Activated CD4-positive, alpha-beta T cell treated with anti-CD3 and anti-CD28 coated beads for 36 hours (primary cell): ENCODE data around the gene TMEM132D. TPM values are rescaled to one million over a fixed set of nuclear protein-coding genes. Genes with fewer than 3 reads are reported as not detected.

ENCODE experiments used
- ATAC-seq: fragments of 200-7000 bp; cut with Tn5 transposase; one replicate; pipeline ENCODE4 v1.10.0; 2021; ENCODE audit warnings: mild to moderate bottlenecking, moderate library complexity
- CTCF ChIA-PET: fragments of 350-600 bp; sonication (Branson Sonifier 250); formaldehyde crosslinking; loops from one replicate; lab custom pipeline; 2021; ENCODE audit warnings: antibody characterized with exemption; lab: Charles Lee
- POLR2A ChIA-PET: fragments of 350-600 bp; sonication (Branson Sonifier 250); formaldehyde crosslinking; loops from one replicate; lab custom pipeline; 2021; ENCODE audit warnings: antibody characterized with exemption, inconsistent platforms; lab: Charles Lee
- DNase-seq: peaks from one replicate; pipeline ENCODE4 v3.0.0-alpha.2; 2020
- H3K27ac Mint-ChIP-seq: one replicate; pipeline ENCODE4 v1.8.0; 2021; ENCODE audit warnings: mixed read lengths
- H3K27me3 Mint-ChIP-seq: one replicate; pipeline ENCODE4 v1.8.0; 2021; ENCODE audit warnings: mixed read lengths
- H3K36me3 Mint-ChIP-seq: one replicate; pipeline ENCODE4 v1.8.0; 2021; ENCODE audit warnings: low read depth, mixed read lengths
- H3K4me1 Mint-ChIP-seq: one replicate; pipeline ENCODE4 v1.8.0; 2021; ENCODE audit warnings: mixed read lengths
- H3K4me3 Mint-ChIP-seq: one replicate; pipeline ENCODE4 v1.8.0; 2021; ENCODE audit warnings: mild to moderate bottlenecking, moderate library complexity, mixed read lengths
- H3K9me3 Mint-ChIP-seq: one replicate; pipeline ENCODE4 v1.8.0; 2021; ENCODE audit warnings: low read depth, mixed read lengths
- intact Hi-C, 2 experiments: fragments of 100-400 bp; cut with DNase I in 1 of 2; cut with micrococcal nuclease in 1 of 2; formaldehyde crosslinking; loops; one replicate each; pipeline versions ENCODE4 v1.14.2 to v1.15.1; 2022 to 2024; cut with DNase I, micrococcal nuclease
- total RNA-seq, 2 experiments: library from RNA; stranded (reverse); gene quantifications; one replicate each; pipeline ENCODE4 v1.2.3, GENCODE V29; 2021

Gene TMEM132D
- total RNA-seq, 2 experiments from 2014 or later, result not detected

- intact Hi-C loops, result no loop called here
- ChIA-PET CTCF (interaction anchor here (0.6 kb wide), 1 partner anchor 46 kb away, joined by 3 read pairs; no protein-coding TSS in a partner anchor), POLR2A (interaction anchor here (0.7 kb wide), 1 partner anchor 21 kb away, joined by 3 read pairs; no protein-coding TSS in a partner anchor)
- DNase-seq (no peak), ATAC-seq (no peak)
- H3K4me3 Mint-ChIP-seq, result no peak overlapping the region
- H3K36me3 Mint-ChIP-seq, result no peaks in the 10 kb centered on the region
- no peak overlapping the region for H3K27ac Mint-ChIP-seq
- H3K4me1 Mint-ChIP-seq, result no peaks in the 10 kb centered on the region
- H3K27me3 Mint-ChIP-seq, result no peaks in the 10 kb centered on the region
- peaks cover 4% of the 10 kb centered on the region for H3K9me3 Mint-ChIP-seq
Measured at GRCh38 chr12:129819391-129819790, 84.4 kb downstream of the TMEM132D start.

DNA sequence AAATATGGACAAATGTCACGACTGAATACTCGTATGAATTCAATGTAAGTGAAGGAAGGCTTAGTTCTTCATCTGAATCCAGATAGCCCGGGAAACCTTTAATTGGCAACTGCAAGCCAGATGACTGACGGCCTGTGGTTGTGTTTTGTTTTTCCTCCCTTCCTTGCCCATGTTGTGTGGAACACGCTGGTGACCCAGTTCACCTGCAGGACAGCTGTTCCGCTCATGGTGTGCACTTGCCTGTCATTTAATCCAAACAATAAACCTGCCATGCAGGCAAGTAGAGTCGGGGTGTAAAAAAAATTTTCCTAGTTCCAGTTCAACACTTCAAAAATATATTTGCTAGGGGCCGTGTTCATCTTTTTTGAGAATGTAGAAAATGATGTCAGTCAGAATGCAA lies 88.0 kb downstream of the TMEM132D start:
- CTCF ChIA-PET, result interaction anchor here (0.6 kb wide), 1 partner anchor 404 kb away, joined by 3 read pairs; no protein-coding TSS in a partner anchor
- Mint-ChIP-seq H3K27me3 (no peaks in the 10 kb centered on the region), H3K4me3 (no peak overlapping the region), H3K4me1 (no peaks in the 10 kb centered on the region), H3K36me3 (no peaks in the 10 kb centered on the region), H3K27ac (no peak overlapping the region), H3K9me3 (peaks cover 4% of the 10 kb centered on the region)
- POLR2A ChIA-PET, result no interaction called here
- ATAC-seq (no peak), DNase-seq (no peak)
- intact Hi-C loops, result no loop called here

DNA sequence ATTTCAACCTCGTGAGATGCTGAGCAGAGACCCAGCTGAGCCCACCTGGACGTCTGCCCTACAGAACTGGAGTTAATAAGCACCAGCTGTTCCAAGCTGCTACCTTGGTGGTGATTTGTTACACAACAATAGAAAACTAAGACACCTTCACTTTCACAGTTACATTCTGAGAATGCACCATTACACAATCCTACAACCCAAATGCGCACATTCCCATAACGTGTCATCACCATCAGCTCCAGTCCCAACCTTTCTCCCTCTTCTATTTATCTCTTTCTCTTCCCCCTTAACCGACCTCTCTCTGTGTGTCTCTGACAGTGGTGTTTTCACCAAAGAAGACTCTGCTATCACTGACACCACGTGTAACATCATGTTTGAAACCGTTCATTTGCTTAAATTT lies 91.9 kb downstream of the TMEM132D start:
- intact Hi-C loops, result no loop called here
- Mint-ChIP-seq H3K4me1 (no peaks in the 10 kb centered on the region), H3K9me3 (peaks cover 2% of the 10 kb centered on the region), H3K36me3 (no peaks in the 10 kb centered on the region), H3K4me3 (no peak overlapping the region), H3K27ac (no peak overlapping the region), H3K27me3 (no peaks in the 10 kb centered on the region)
- DNase-seq (no peak), ATAC-seq (no peak)
- ChIA-PET CTCF (no interaction called here), POLR2A (no interaction called here)

GRCh38 chr12:129807136-129807535 lies 96.7 kb downstream of the TMEM132D start:
- no peaks in the 10 kb centered on the region for H3K9me3 Mint-ChIP-seq
- H3K4me1 Mint-ChIP-seq, result no peaks in the 10 kb centered on the region
- POLR2A ChIA-PET, result no interaction called here
- intact Hi-C loops, result no loop called here
- H3K27me3 Mint-ChIP-seq, result no peaks in the 10 kb centered on the region
- DNase-seq, result no peak
- no peak for ATAC-seq
- H3K4me3 Mint-ChIP-seq, result no peak overlapping the region
- H3K36me3 Mint-ChIP-seq, result no peaks in the 10 kb centered on the region
- no peak overlapping the region for H3K27ac Mint-ChIP-seq
- CTCF ChIA-PET, result no interaction called here

- intact Hi-C loops, result no loop called here
- CTCF ChIA-PET, result no interaction called here
- Mint-ChIP-seq H3K27me3 (no peaks in the 10 kb centered on the region), H3K36me3 (no peaks in the 10 kb centered on the region), H3K27ac (no peak overlapping the region), H3K4me1 (no peaks in the 10 kb centered on the region), H3K4me3 (no peak overlapping the region), H3K9me3 (peaks cover 5% of the 10 kb centered on the region)
- DNase-seq (no peak), ATAC-seq (no peak)
- POLR2A ChIA-PET, result no interaction called here
Measured at GRCh38 chr12:129791396-129791795, 112.4 kb downstream of the TMEM132D start.

DNA sequence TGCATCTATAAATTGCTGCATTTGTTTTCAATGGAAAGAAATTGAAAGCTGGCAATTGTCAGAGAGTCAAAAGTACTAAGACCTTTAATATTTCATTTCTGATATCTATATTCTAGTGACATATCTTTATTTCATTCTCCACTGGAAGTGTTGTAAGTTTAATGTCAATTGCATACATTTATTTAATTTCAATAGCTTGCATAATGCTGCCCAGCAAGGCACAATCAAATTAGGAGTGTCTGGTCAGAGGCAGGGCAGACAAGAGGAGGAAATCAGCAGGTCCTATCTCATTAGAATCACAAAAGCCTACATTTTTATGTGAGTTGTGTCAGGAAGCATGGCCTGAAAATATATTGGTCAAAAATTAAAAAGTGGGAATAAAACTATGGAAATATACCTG lies 112.9 kb downstream of the TMEM132D start:
- intact Hi-C loops, result no loop called here
- DNase-seq (no peak), ATAC-seq (no peak)
- ChIA-PET CTCF (no interaction called here), POLR2A (interaction anchor here (0.6 kb wide), 1 partner anchor 9 kb away, joined by 4 read pairs; no protein-coding TSS in a partner anchor)
- no peaks in the 10 kb centered on the region for H3K27me3 Mint-ChIP-seq
- no peaks in the 10 kb centered on the region for H3K36me3 Mint-ChIP-seq
- H3K4me1 Mint-ChIP-seq, result no peaks in the 10 kb centered on the region
- H3K9me3 Mint-ChIP-seq, result peaks cover 5% of the 10 kb centered on the region
- no peak overlapping the region for H3K27ac Mint-ChIP-seq
- no peak overlapping the region for H3K4me3 Mint-ChIP-seq

DNA sequence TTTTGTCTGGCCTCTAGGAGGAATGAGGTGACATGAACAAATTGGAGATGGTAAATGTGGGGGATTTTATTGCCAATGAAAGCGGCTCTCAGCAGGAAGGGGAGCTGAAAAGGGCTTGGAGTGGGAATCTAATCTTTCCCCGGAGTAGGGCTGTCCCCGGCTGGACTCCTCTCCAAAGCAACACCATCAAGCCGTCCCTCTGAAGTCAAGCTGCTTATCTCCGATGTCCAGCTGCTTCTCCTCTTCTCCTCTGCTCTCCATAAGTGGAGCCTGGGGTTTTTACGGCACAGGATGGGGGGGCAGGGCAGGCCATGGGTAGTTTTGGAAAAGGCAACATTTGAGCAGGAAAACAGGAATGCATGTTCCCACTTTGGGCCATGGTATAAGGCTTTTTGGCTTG lies 113.5 kb downstream of the TMEM132D start:
- Mint-ChIP-seq H3K27me3 (no peaks in the 10 kb centered on the region), H3K27ac (no peak overlapping the region), H3K9me3 (peaks cover 7% of the 10 kb centered on the region), H3K36me3 (no peaks in the 10 kb centered on the region), H3K4me1 (no peaks in the 10 kb centered on the region), H3K4me3 (no peak overlapping the region)
- no peak for ATAC-seq
- ChIA-PET CTCF (no interaction called here), POLR2A (interaction anchor here (0.6 kb wide), 1 partner anchor 10 kb away, joined by 4 read pairs; no protein-coding TSS in a partner anchor)
- DNase-seq, result no peak
- intact Hi-C loops, result no loop called here

GRCh38 chr12:129789921-129790320 lies 113.9 kb downstream of the TMEM132D start:
- no peaks in the 10 kb centered on the region for H3K4me1 Mint-ChIP-seq
- ChIA-PET POLR2A (interaction anchor here (0.6 kb wide), 1 partner anchor 10 kb away, joined by 4 read pairs; no protein-coding TSS in a partner anchor), CTCF (no interaction called here)
- intact Hi-C loops, result no loop called here
- no peak overlapping the region for H3K4me3 Mint-ChIP-seq
- no peaks in the 10 kb centered on the region for H3K27me3 Mint-ChIP-seq
- H3K9me3 Mint-ChIP-seq, result peaks cover 9% of the 10 kb centered on the region
- DNase-seq (no peak), ATAC-seq (no peak)
- H3K36me3 Mint-ChIP-seq, result no peaks in the 10 kb centered on the region
- no peak overlapping the region for H3K27ac Mint-ChIP-seq

GRCh38 chr12:129788506-129789084 lies 115.2 kb downstream of the TMEM132D start:
- POLR2A ChIA-PET, result no interaction called here
- H3K9me3 Mint-ChIP-seq, result peaks cover 9% of the 10 kb centered on the region

GRCh38 chr12:129779989-129780388 lies 123.8 kb downstream of the TMEM132D start:
- intact Hi-C loops, result no loop called here
- no peak overlapping the region for H3K4me3 Mint-ChIP-seq
- ChIA-PET POLR2A (no interaction called here), CTCF (no interaction called here)
- no peaks in the 10 kb centered on the region for H3K27me3 Mint-ChIP-seq
- no peak overlapping the region for H3K27ac Mint-ChIP-seq
- no peaks in the 10 kb centered on the region for H3K4me1 Mint-ChIP-seq
- no peaks in the 10 kb centered on the region for H3K36me3 Mint-ChIP-seq
- no peak for ATAC-seq
- DNase-seq, result no peak
- peaks cover 5% of the 10 kb centered on the region for H3K9me3 Mint-ChIP-seq

More at GRCh38 chr12:129788506-129789084, 115.2 kb downstream of the TMEM132D start:
- Mint-ChIP-seq H3K36me3 (no peaks in the 10 kb centered on the region), H3K4me3 (no peak overlapping the region), H3K27me3 (no peaks in the 10 kb centered on the region), H3K27ac (no peak overlapping the region), H3K4me1 (no peaks in the 10 kb centered on the region)
- DNase-seq (no peak), ATAC-seq (no peak)
- CTCF ChIA-PET, result no interaction called here
- intact Hi-C loops, result no loop called here

DNA sequence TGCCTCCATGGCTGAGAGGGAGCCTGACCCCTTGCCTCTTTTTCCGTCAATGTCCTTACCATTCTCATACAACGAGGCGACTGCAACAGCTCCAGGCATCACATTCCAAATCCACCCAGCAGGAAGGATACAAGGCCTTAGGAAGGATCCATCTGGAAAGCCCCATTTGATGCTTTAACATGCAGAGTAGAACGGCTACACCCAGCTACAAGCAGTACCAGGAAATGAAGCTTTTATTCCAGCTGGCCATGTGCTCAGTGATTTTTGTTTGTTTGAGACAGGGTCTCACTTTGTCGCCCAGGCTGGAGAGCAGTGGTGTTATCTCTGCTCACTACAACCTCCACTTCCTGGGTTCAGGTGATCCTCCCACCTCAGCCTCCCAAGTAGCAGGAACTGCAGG lies 124.8 kb downstream of the TMEM132D start:
- no peaks in the 10 kb centered on the region for H3K36me3 Mint-ChIP-seq
- ChIA-PET CTCF (no interaction called here), POLR2A (no interaction called here)
- H3K27ac Mint-ChIP-seq, result no peak overlapping the region
- H3K4me1 Mint-ChIP-seq, result no peaks in the 10 kb centered on the region
- ATAC-seq (no peak), DNase-seq (no peak)
- H3K9me3 Mint-ChIP-seq, result peaks cover 5% of the 10 kb centered on the region
- intact Hi-C loops, result no loop called here
- H3K4me3 Mint-ChIP-seq, result no peak overlapping the region
- no peaks in the 10 kb centered on the region for H3K27me3 Mint-ChIP-seq

DNA sequence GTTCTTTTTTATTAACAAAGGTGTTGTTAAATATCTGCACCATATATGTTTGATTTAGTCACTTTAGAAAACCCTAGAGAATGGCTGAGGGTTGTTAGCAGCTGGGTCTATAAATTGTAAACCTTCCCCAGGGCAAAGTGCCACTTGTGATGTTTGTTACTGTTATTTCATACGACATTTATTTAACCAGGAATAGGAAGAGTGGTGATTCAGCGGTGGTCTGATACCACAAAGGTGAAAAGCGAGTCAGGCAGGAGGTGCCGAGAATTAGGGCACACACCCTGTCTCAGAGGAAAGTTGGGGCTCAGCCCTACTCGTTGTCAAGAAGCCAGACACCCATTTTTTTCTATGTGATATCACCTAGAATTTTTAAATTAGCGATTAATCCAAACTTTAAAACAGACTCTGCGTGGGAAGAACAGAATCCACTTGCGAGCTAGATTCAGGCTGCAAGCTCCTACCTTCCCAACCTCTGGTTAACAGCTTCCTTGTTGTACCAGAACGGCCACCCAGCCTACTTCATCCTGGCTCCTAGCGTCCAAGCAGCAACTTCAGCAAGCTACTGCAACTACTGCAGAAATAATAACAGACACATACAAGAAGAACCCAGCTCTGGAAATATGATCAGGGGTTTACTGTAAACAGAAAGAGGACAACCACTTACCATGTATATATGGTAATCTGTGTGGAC lies 126.7 kb downstream of the TMEM132D start:
- H3K27me3 Mint-ChIP-seq, result no peaks in the 10 kb centered on the region
- no peak overlapping the region for H3K27ac Mint-ChIP-seq
- ATAC-seq, result no peak

More for the DNA sequence above, 126.7 kb downstream of the TMEM132D start:
- Mint-ChIP-seq H3K4me3 (no peak overlapping the region), H3K4me1 (no peaks in the 10 kb centered on the region), H3K9me3 (peaks cover 7% of the 10 kb centered on the region), H3K36me3 (no peaks in the 10 kb centered on the region)
- intact Hi-C loops, result no loop called here
- POLR2A ChIA-PET, result no interaction called here
- no peak for DNase-seq
- CTCF ChIA-PET, result no interaction called here
